Measurements from ENCODE around the gene POGLUT3. TPM values are rescaled to one million over a fixed set of nuclear protein-coding genes. Genes with fewer than 3 reads are reported as not detected.

The POGLUT3 gene
- total and polyA plus RNA-seq, 9 of the 15 experiments (the other 6 are each of a cell fraction or from before 2014, with no cell fraction given): 4.6 to 29.7 (median 17.8) TPM

GRCh38 chr11:108498046-108498815, at the start of gene POGLUT3 (continued):
- TF ChIP-seq TCF7 (IDR thresholded peaks at IDR 0.05; ENCODE audit: borderline replicate concordance): no peak
- peak; percentile 52 for TF ChIP-seq MYC (IDR thresholded peaks at IDR 0.05; ENCODE audit: low read depth, low read length)
- TF ChIP-seq MYC (CRISPR knock-in tag; IDR thresholded peaks at IDR 0.05; ENCODE audit: borderline replicate concordance, low read depth): no peak
- TF ChIP-seq KDM5B (IDR thresholded peaks at IDR 0.05; ENCODE audit: insufficient replicate concordance, low read depth, low read length): peak; percentile 70
- 0 out of 2 replicates have a peak, but pooled peaks have one; percentile 40 for TF ChIP-seq ZBED1 (IDR thresholded peaks at IDR 0.05)
- 0 out of 2 replicates have a peak, but pooled peaks have one; percentile 11 for TF ChIP-seq ZKSCAN1 (IDR thresholded peaks at IDR 0.05; ENCODE audit: low read depth, low read length)
- peak; percentile 34; the same call in 1 of the 2 replicates for TF ChIP-seq KLF13 (tag; IDR thresholded peaks at IDR 0.05; ENCODE audit: borderline replicate concordance, low read depth)
- no peak for TF ChIP-seq PPARD (CRISPR knock-in tag; IDR thresholded peaks at IDR 0.05)
- peak; percentile 99 for TF ChIP-seq E2F6 (IDR thresholded peaks at IDR 0.05; ENCODE audit: borderline replicate concordance in 1 of 2, extremely low read depth in 1 of 2, insufficient read depth in 1 of 2, insufficient read length in 1 of 2, low read depth in 1 of 2, low read length in 1 of 2, poor library complexity in 1 of 2, severe bottlenecking in 1 of 2)
- peak in 1 of 2 experiments; percentile 76; a peak in 1 of 4 replicates for TF ChIP-seq MLX (CRISPR knock-in tag; conservative IDR thresholded peaks at IDR 0.05)
- peak in 1 of 3 experiments; percentile 60 for TF ChIP-seq YY1 (IDR thresholded peaks at IDR 0.05; ENCODE audit: borderline replicate concordance in 1 of 3, control insufficient read depth in 1 of 3, extremely low read depth in 1 of 3, insufficient read depth in 3 of 3, insufficient read length in 1 of 3, insufficient replicate concordance in 2 of 3, low read depth in 1 of 3, low read length in 2 of 3)
- no peak for TF ChIP-seq MYBL2 (IDR thresholded peaks at IDR 0.05; ENCODE audit: low read depth)
- no peak for TF ChIP-seq MYBL2 (CRISPR knock-in tag; IDR thresholded peaks at IDR 0.05; ENCODE audit: borderline replicate concordance)
- TF ChIP-seq KDM2B (CRISPR knock-in tag; IDR thresholded peaks at IDR 0.05): no peak
- peak; percentile 63; the same call in 1 of the 2 replicates for TF ChIP-seq ZNF282 (CRISPR knock-in tag; IDR thresholded peaks at IDR 0.05)
- TF ChIP-seq NUFIP1 (IDR thresholded peaks at IDR 0.05; ENCODE audit: partially characterized antibody): no peak
- no peak for TF ChIP-seq HMG20A (CRISPR knock-in tag; conservative IDR thresholded peaks at IDR 0.05)
- no peak for TF ChIP-seq ZMIZ1 (IDR thresholded peaks at IDR 0.05; ENCODE audit: low read depth in 2 of 2, low read length in 2 of 2)
- TF ChIP-seq USF1 (CRISPR knock-in tag; IDR thresholded peaks at IDR 0.05): peak; percentile 50
- no peak for TF ChIP-seq HDGF (IDR thresholded peaks at IDR 0.05)

Data from K562 (cell line).